HEK293 (cell line): ENCODE data around the gene CHMP3.

Experiments
- CTCF ChIA-PET: fragments of 350-600 bp; formaldehyde crosslinking; extraction: SDS; loops from one replicate; lab custom pipeline; 2021; ENCODE audit warnings: antibody characterized with exemption; lab: Yijun Ruan, JAX
- POLR2A ChIA-PET: fragments of 300-600 bp; formaldehyde crosslinking; extraction: SDS; loops from one replicate; lab custom pipeline; 2020; ENCODE audit warnings: antibody characterized with exemption, inconsistent platforms; lab: Yijun Ruan, JAX
- H3K27ac ChIP-seq: fragments of 200-500 bp; sonication (Bioruptor generic); 2 replicates; pipeline ENCODE4 v1.5.1; 2014; ENCODE audit warnings: low read depth, low read length, control low read depth, inconsistent platforms; ENCODE audit errors: extremely low read depth
- H3K36me3 ChIP-seq, 2 experiments: fragments of 200-500 bp in 1 of 2; sonication (Bioruptor generic) in 1 of 2; 1 replicate in 1 of 2; 2 replicates in 1 of 2; pipeline ENCODE4 v1.5.1; 2014 to 2017; ENCODE audit warnings: inconsistent platforms in 2 of 2, low read length in 2 of 2; ENCODE audit not compliant: control insufficient read depth in 2 of 2, insufficient read depth in 1 of 2
- H3K4me1 ChIP-seq: fragments of 200-500 bp; sonication (Bioruptor generic); 2 replicates; pipeline ENCODE4 v1.5.1; 2014; ENCODE audit warnings: mild to moderate bottlenecking, low read length, inconsistent platforms; ENCODE audit not compliant: control insufficient read depth, insufficient read depth
- H3K4me3 ChIP-seq: 2 replicates; pipeline ENCODE4 v1.5.1; 2011; ENCODE audit warnings: low read depth, mild to moderate bottlenecking, control low read depth, low read length, moderate library complexity
- H3K9me3 ChIP-seq: fragments of 200-500 bp; sonication (Bioruptor generic); 2 replicates; pipeline ENCODE4 v1.5.1; 2014; ENCODE audit warnings: low read depth, low read length, inconsistent platforms; ENCODE audit not compliant: control insufficient read depth, insufficient read depth
- AEBP2 ChIP-seq: fragments of 450-650 bp; formaldehyde crosslinking; IDR thresholded peaks from 2 replicates; pipeline ENCODE4 v1.5.1; 2016; ENCODE audit warnings: missing biosample characterization, missing genetic modification characterization, borderline replicate concordance
- EGR2 ChIP-seq: fragments of 450-650 bp; formaldehyde crosslinking; IDR thresholded peaks from 2 replicates; pipeline ENCODE4 v1.5.1; 2016; ENCODE audit warnings: low read depth, missing biosample characterization, missing genetic modification characterization
- SETDB1 ChIP-seq: IDR thresholded peaks from one replicate; pipeline ENCODE4 v1.6.1; 2017; ENCODE audit warnings: mild to moderate bottlenecking, low read length, moderate library complexity, mixed read lengths; ENCODE audit not compliant: insufficient read length
- ZBTB17 ChIP-seq: fragments of 450-650 bp; formaldehyde crosslinking; IDR thresholded peaks from 2 replicates; pipeline ENCODE4 v1.5.1; 2016; ENCODE audit warnings: missing biosample characterization, missing genetic modification characterization
- ZBTB44 ChIP-seq: fragments of 450-650 bp; IDR thresholded peaks from 2 replicates; pipeline ENCODE4 v1.5.1; 2018; ENCODE audit warnings: missing biosample characterization, mild to moderate bottlenecking, missing genetic modification characterization
- ZNF223 ChIP-seq: fragments of 450-650 bp; formaldehyde crosslinking; IDR thresholded peaks from 2 replicates; pipeline ENCODE4 v1.5.1; 2016; ENCODE audit warnings: missing biosample characterization, missing genetic modification characterization
- ZNF341 ChIP-seq: fragments of 450-650 bp; formaldehyde crosslinking; IDR thresholded peaks from 2 replicates; pipeline ENCODE4; 2016; ENCODE audit warnings: low read depth, missing biosample characterization, missing genetic modification characterization
- ZNF544 ChIP-seq: fragments of 450-650 bp; formaldehyde crosslinking; IDR thresholded peaks from 2 replicates; pipeline ENCODE4 v1.5.0; 2017; ENCODE audit warnings: missing biosample characterization, missing genetic modification characterization
- ZNF555 ChIP-seq: fragments of 450-650 bp; formaldehyde crosslinking; conservative IDR thresholded peaks from 2 replicates; pipeline ENCODE4 v1.5.1; 2017; ENCODE audit warnings: missing biosample characterization, mild to moderate bottlenecking, missing genetic modification characterization, inconsistent platforms
- ZNF664 ChIP-seq: fragments of 450-650 bp; formaldehyde crosslinking; IDR thresholded peaks from 2 replicates; pipeline ENCODE4 v1.5.1; 2016; ENCODE audit warnings: missing biosample characterization, missing genetic modification characterization
- ZNF701 ChIP-seq: fragments of 450-650 bp; formaldehyde crosslinking; IDR thresholded peaks from 2 replicates; pipeline ENCODE4 v1.5.1; 2016; ENCODE audit warnings: missing biosample characterization, missing genetic modification characterization
- ZNF704 ChIP-seq: fragments of 450-650 bp; formaldehyde crosslinking; IDR thresholded peaks from 2 replicates; pipeline ENCODE4 v1.5.1; 2016; ENCODE audit warnings: missing biosample characterization, missing genetic modification characterization
- ZNF747 ChIP-seq: fragments of 450-650 bp; formaldehyde crosslinking; IDR thresholded peaks from 2 replicates; pipeline ENCODE4 v1.5.1; 2016; ENCODE audit warnings: missing biosample characterization, missing genetic modification characterization

The CHMP3 gene

GRCh38 chr2:86521922-86522321, 41.3 kb downstream of the CHMP3 start:
- CTCF ChIA-PET: no interaction called here
- no peak for TF ChIP-seq ZNF555 (tag by site-specific recombination)
- no peak for TF ChIP-seq EGR2 (tag by site-specific recombination)
- no peak for TF ChIP-seq ZNF664 (tag by site-specific recombination)
- TF ChIP-seq ZNF223 (tag by site-specific recombination): no peak
- no peak for TF ChIP-seq ZBTB44
- 0 out of 3 replicates have a peak, but pooled peaks cover 0 to under 1% of the 10 kb centered on the region in 2 experiments for H3K36me3 ChIP-seq
- POLR2A ChIA-PET: no interaction called here
- H3K4me3 ChIP-seq: no peak overlapping the region
- no peak overlapping the region for H3K27ac ChIP-seq
- no peaks in the 10 kb centered on the region for H3K9me3 ChIP-seq
- peaks cover 12% of the 10 kb centered on the region for H3K4me1 ChIP-seq

- no peak overlapping the region for H3K4me3 ChIP-seq
- H3K4me1 ChIP-seq: peaks cover under 1% of the 10 kb centered on the region; the same call in 1 of the 2 replicates
- CTCF ChIA-PET: interaction anchor here (0.5 kb wide), 1 partner anchor 158 kb away, joined by 5 read pairs; no protein-coding TSS in a partner anchor
- no peak overlapping the region for H3K27ac ChIP-seq
- no peak for TF ChIP-seq ZBTB44
- TF ChIP-seq SETDB1: peak; percentile 86
- no peak for TF ChIP-seq ZNF701
- TF ChIP-seq ZNF747: no peak
- no peak for TF ChIP-seq ZNF704 (tag by site-specific recombination)
- POLR2A ChIA-PET: no interaction called here
- H3K9me3 ChIP-seq: no peaks in the 10 kb centered on the region
- no peaks in the 10 kb centered on the region; a peak in 1 of 3 replicates for H3K36me3 ChIP-seq
These were observed 43.1 kb downstream of the CHMP3 start for GRCh38 chr2:86520153-86520552.

GRCh38 chr2:86519349-86519748, 43.9 kb downstream of the CHMP3 start:
- no peak overlapping the region for H3K27ac ChIP-seq
- no peak overlapping the region for H3K4me3 ChIP-seq
- ChIA-PET POLR2A (no interaction called here), CTCF (no interaction called here)
- TF ChIP-seq ZNF544 (tag by site-specific recombination): no peak
- TF ChIP-seq AEBP2 (tag by site-specific recombination): no peak
- no peak for TF ChIP-seq ZNF341 (tag by site-specific recombination)
- TF ChIP-seq ZBTB17 (tag by site-specific recombination): no peak
- H3K9me3 ChIP-seq: no peaks in the 10 kb centered on the region
- no peaks in the 10 kb centered on the region for H3K4me1 ChIP-seq
- no peaks in the 10 kb centered on the region; a peak in 1 of 3 replicates for H3K36me3 ChIP-seq
